Bronchial epithelial cell (primary cell): ENCODE measurements around the gene PAH. TPM values are rescaled to one million over a fixed set of nuclear protein-coding genes. Genes with fewer than 3 reads are reported as not detected.

Experiments used
- DNase-seq: peaks from one replicate; pipeline ENCODE4 v3.0.0-alpha.2; 2010; ENCODE audit warnings: low read depth
- FAIRE-seq: peaks from 2 replicates; lab custom pipeline; 2011; peaks lifted over from hg19 to GRCh38; lab: Jason Lieb, UNC
- H3K27me3 ChIP-seq: 2 replicates; pipeline ENCODE4 v1.5.1; 2011; ENCODE audit warnings: low read length; ENCODE audit not compliant: control insufficient read depth, insufficient read depth
- H3K36me3 ChIP-seq: 2 replicates; pipeline ENCODE4 v1.5.1; 2011; ENCODE audit warnings: low read length; ENCODE audit not compliant: control insufficient read depth, insufficient read depth
- H3K4me3 ChIP-seq: 2 replicates; pipeline ENCODE4 v1.5.1; 2011; ENCODE audit warnings: mild to moderate bottlenecking, low read depth, low read length, control low read depth
- CTCF ChIP-seq: IDR thresholded peaks from 2 replicates; pipeline ENCODE4 v1.5.1; 2011; ENCODE audit warnings: mild to moderate bottlenecking, moderate library complexity, low read length, control low read depth, inconsistent platforms; ENCODE audit not compliant: insufficient read depth, severe bottlenecking
- total RNA-seq: library from RNA; depleted of rRNA; stranded (reverse); fragments of >200 nt; gene quantifications from 2 replicates; pipeline ENCODE4 v1.2.1, GENCODE V29; 2014

Gene PAH
- total RNA-seq, 1 donor from 2014 or later, result not detected

GRCh38 chr12:102871014-102871413 lies 46.0 kb downstream of the PAH start:
- no peak for TF ChIP-seq CTCF
- FAIRE-seq, result no peak
- Histone ChIP-seq H3K36me3 (no peaks in the 10 kb centered on the region), H3K4me3 (no peak overlapping the region), H3K27me3 (no peaks in the 10 kb centered on the region)
- no peak for DNase-seq

- no peak for DNase-seq
- Histone ChIP-seq H3K27me3 (no peaks in the 10 kb centered on the region), H3K36me3 (no peaks in the 10 kb centered on the region), H3K4me3 (no peak overlapping the region)
- no peak for TF ChIP-seq CTCF
- no peak for FAIRE-seq
These were observed 47.5 kb downstream of the PAH start for GRCh38 chr12:102869571-102869970.

GRCh38 chr12:102865821-102866615 lies 51.0 kb downstream of the PAH start:
- no peaks in the 10 kb centered on the region for H3K27me3 ChIP-seq
- FAIRE-seq (no peak), DNase-seq (no peak)
- H3K4me3 ChIP-seq, result no peak overlapping the region
- H3K36me3 ChIP-seq, result no peaks in the 10 kb centered on the region
- TF ChIP-seq CTCF, result no peak

GRCh38 chr12:102862486-102862885 lies 54.6 kb downstream of the PAH start:
- H3K36me3 ChIP-seq, result no peaks in the 10 kb centered on the region
- no peak overlapping the region for H3K4me3 ChIP-seq
- no peaks in the 10 kb centered on the region for H3K27me3 ChIP-seq
- FAIRE-seq (no peak), DNase-seq (no peak)
- no peak for TF ChIP-seq CTCF

GRCh38 chr12:102851246-102851645 lies 65.8 kb downstream of the PAH start:
- FAIRE-seq, result no peak

More at GRCh38 chr12:102851246-102851645, 65.8 kb downstream of the PAH start:
- H3K36me3 ChIP-seq, result no peaks in the 10 kb centered on the region
- DNase-seq, result peak; percentile 18
- no peak overlapping the region for H3K4me3 ChIP-seq
- H3K27me3 ChIP-seq, result no peaks in the 10 kb centered on the region
- no peak for TF ChIP-seq CTCF
